Caco-2 (cell line): ENCODE measurements around the gene GPT2. TPM values are rescaled to one million over a fixed set of nuclear protein-coding genes. Genes with fewer than 3 reads are reported as not detected.
A peak's percentile ranks its signal among the peaks of the same experiment; 100 is the strongest.

Experiments used
- BruUV-seq: library from RNA; stranded (reverse); fragments of 400-500 nt; replicated peaks from 2 replicates; lab custom pipeline; 2021; lab: Mats Ljungman, UMichigan
- CTCF ChIA-PET: fragments of 300-600 bp; sonication (Branson Sonifier 250); formaldehyde crosslinking; loops from one replicate; lab custom pipeline; 2022; ENCODE audit warnings: antibody characterized with exemption; lab: Charles Lee
- POLR2A ChIA-PET: fragments of 300-600 bp; sonication (Branson Sonifier 250); formaldehyde crosslinking; loops from one replicate; lab custom pipeline; 2022; ENCODE audit warnings: antibody characterized with exemption; lab: Charles Lee
- DNase-seq, 2 experiments: peaks; one replicate each; pipeline versions ENCODE4 v3.0.0 to v3.0.0-alpha.2; 2020 to 2022
- H3K27me3 ChIP-seq: replicated peaks from 2 replicates; pipeline ENCODE4 v1.6.0; 2011; ENCODE audit warnings: low read length; ENCODE audit not compliant: control insufficient read depth, insufficient read depth
- H3K36me3 ChIP-seq: 2 replicates; pipeline ENCODE4 v1.5.1; 2011; ENCODE audit warnings: low read length; ENCODE audit not compliant: control insufficient read depth, insufficient read depth
- H3K4me1 ChIP-seq: fragments of 250-450 bp; sonication (Bioruptor Pico); 2 replicates; pipeline ENCODE4 v1.5.1; 2020; ENCODE audit warnings: mild to moderate bottlenecking
- H3K4me3 ChIP-seq: 2 replicates; pipeline ENCODE4 v1.5.1; 2011; ENCODE audit warnings: low read depth, mild to moderate bottlenecking, control low read depth, low read length
- H3K9me3 ChIP-seq: fragments of 250-450 bp; sonication (Bioruptor Pico); 2 replicates; pipeline ENCODE4 v1.5.1; 2020; ENCODE audit warnings: mild to moderate bottlenecking, moderate library complexity
- H3K27ac Mint-ChIP-seq: one replicate; pipeline ENCODE4 v1.8.0; 2022; ENCODE audit warnings: mixed read lengths; ENCODE audit not compliant: unreplicated experiment
- H3K27me3 Mint-ChIP-seq: one replicate; pipeline ENCODE4 v1.8.0; 2022; ENCODE audit warnings: mixed read lengths; ENCODE audit not compliant: insufficient read depth, unreplicated experiment
- H3K36me3 Mint-ChIP-seq: one replicate; pipeline ENCODE4 v1.8.0; 2022; ENCODE audit warnings: mild to moderate bottlenecking, mixed read lengths; ENCODE audit not compliant: insufficient read depth, unreplicated experiment
- H3K4me1 Mint-ChIP-seq: one replicate; pipeline ENCODE4 v1.8.0; 2022; ENCODE audit warnings: low read depth, mixed read lengths; ENCODE audit not compliant: unreplicated experiment
- H3K4me3 Mint-ChIP-seq: one replicate; pipeline ENCODE4 v1.8.0; 2022; ENCODE audit warnings: mild to moderate bottlenecking, moderate library complexity, mixed read lengths; ENCODE audit not compliant: unreplicated experiment
- H3K9me3 Mint-ChIP-seq: one replicate; pipeline ENCODE4 v1.8.0; 2022; ENCODE audit warnings: mixed read lengths; ENCODE audit not compliant: unreplicated experiment
- intact Hi-C: fragments of 100-400 bp; cut with micrococcal nuclease; formaldehyde crosslinking; loops from one replicate; pipeline ENCODE4 v1.10.0; 2022; ENCODE audit not compliant: unreplicated experiment
- total RNA-seq: library from RNA; stranded (reverse); gene quantifications from 2 replicates; pipeline ENCODE4 v1.2.3, GENCODE V29; 2022
- TF ChIP-seq, protein P1 (sequence below), 2 experiments: fragments of 200-600 bp in 1 of 2; IDR thresholded peaks; 1 replicate in 1 of 2; 2 replicates in 1 of 2; pipeline versions ENCODE4 v1.5.1 to v1.8.0; 2011 to 2022; ENCODE audit warnings: antibody characterized with exemption in 1 of 2, control low read depth in 1 of 2, inconsistent platforms in 1 of 2, low read depth in 1 of 2, low read length in 1 of 2, mild to moderate bottlenecking in 1 of 2, moderate library complexity in 1 of 2; ENCODE audit not compliant: insufficient read depth in 1 of 2, severe bottlenecking in 1 of 2, unreplicated experiment in 1 of 2

The GPT2 gene
- total RNA-seq, 1 experiment from 2014 or later, result 128 TPM

DNA sequence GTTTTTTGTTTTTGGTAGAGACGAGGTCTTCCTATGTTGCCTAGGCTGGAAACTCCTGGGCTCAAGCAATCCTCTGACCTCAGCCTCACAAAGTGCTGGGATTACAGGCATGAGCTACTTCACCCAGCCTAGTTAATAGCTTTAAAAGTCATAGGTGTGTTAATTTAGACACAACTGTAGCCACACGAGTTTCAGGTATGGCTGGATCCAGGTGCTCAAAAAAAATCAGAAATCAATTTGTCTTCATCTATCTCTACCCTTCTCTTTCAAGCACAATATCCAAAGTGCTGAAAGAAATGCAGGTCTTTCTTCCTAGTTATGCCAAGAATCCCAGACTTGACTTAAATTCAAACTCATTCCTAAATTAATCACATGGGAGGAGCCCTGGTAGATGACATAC lies 29.3 kb upstream of the GPT2 start:
- Mint-ChIP-seq H3K27me3 (no peaks in the 10 kb centered on the region), H3K36me3 (no peaks in the 10 kb centered on the region), H3K9me3 (no peaks in the 10 kb centered on the region), H3K4me3 (peak overlapping the region; percentile 54), H3K27ac (peak overlapping the region; percentile 91), H3K4me1 (peaks cover 50% of the 10 kb centered on the region)
- TF ChIP-seq, protein P1, sequence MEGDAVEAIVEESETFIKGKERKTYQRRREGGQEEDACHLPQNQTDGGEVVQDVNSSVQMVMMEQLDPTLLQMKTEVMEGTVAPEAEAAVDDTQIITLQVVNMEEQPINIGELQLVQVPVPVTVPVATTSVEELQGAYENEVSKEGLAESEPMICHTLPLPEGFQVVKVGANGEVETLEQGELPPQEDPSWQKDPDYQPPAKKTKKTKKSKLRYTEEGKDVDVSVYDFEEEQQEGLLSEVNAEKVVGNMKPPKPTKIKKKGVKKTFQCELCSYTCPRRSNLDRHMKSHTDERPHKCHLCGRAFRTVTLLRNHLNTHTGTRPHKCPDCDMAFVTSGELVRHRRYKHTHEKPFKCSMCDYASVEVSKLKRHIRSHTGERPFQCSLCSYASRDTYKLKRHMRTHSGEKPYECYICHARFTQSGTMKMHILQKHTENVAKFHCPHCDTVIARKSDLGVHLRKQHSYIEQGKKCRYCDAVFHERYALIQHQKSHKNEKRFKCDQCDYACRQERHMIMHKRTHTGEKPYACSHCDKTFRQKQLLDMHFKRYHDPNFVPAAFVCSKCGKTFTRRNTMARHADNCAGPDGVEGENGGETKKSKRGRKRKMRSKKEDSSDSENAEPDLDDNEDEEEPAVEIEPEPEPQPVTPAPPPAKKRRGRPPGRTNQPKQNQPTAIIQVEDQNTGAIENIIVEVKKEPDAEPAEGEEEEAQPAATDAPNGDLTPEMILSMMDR (IDR thresholded peaks at IDR 0.05; ENCODE audit: insufficient read depth in 1 of 2, low read depth in 1 of 2, low read length in 1 of 2, severe bottlenecking in 1 of 2, unreplicated experiment in 1 of 2), result no peak
- DNase-seq, result no peak
- H3K4me3 ChIP-seq, result no peak overlapping the region
- CTCF ChIA-PET, result interaction anchor here (1.0 to 2.0 kb wide), 4 partner anchors 32 to 117 kb away, joined by 3 to 41 read pairs (median 21); no protein-coding TSS in a partner anchor
- no TSS peak for BruUV-seq
- no peaks in the 10 kb centered on the region for H3K9me3 ChIP-seq
- no peaks in the 10 kb centered on the region for H3K36me3 ChIP-seq
- POLR2A ChIA-PET, result no interaction called here
- peaks cover 49% of the 10 kb centered on the region for H3K4me1 ChIP-seq
- no peaks in the 10 kb centered on the region for H3K27me3 ChIP-seq
- intact Hi-C loops, result loop anchor here (1.0 to 10.0 kb wide), 7 partner anchors 21 to 1310 kb away; partner anchors contain the start of gene NETO2

- POLR2A ChIA-PET, result no interaction called here
- H3K4me1 Mint-ChIP-seq, result peaks cover 50% of the 10 kb centered on the region
- Histone ChIP-seq H3K36me3 (no peaks in the 10 kb centered on the region), H3K9me3 (no peaks in the 10 kb centered on the region), H3K4me1 (peaks cover 53% of the 10 kb centered on the region), H3K27me3 (no peaks in the 10 kb centered on the region), H3K4me3 (no peak overlapping the region)
- peak; percentile 54 to 68 for DNase-seq
- intact Hi-C loops, result loop anchor here (1.0 to 10.0 kb wide), 3 partner anchors 21 to 1309 kb away; no protein-coding TSS in a partner anchor
- H3K9me3 Mint-ChIP-seq, result no peaks in the 10 kb centered on the region
- peak overlapping the region; percentile 54 for H3K4me3 Mint-ChIP-seq
- H3K27ac Mint-ChIP-seq, result peak overlapping the region; percentile 91
- CTCF ChIA-PET, result interaction anchor here (1.9 kb wide), 1 partner anchor 31 kb away, joined by 22 read pairs; no protein-coding TSS in a partner anchor
- no peaks in the 10 kb centered on the region for H3K27me3 Mint-ChIP-seq
- TF ChIP-seq, protein P1 (IDR thresholded peaks at IDR 0.05; ENCODE audit: insufficient read depth in 1 of 2, low read depth in 1 of 2, low read length in 1 of 2, severe bottlenecking in 1 of 2, unreplicated experiment in 1 of 2), result no peak
- H3K36me3 Mint-ChIP-seq, result no peaks in the 10 kb centered on the region
- BruUV-seq, result no TSS peak
These were observed 28.8 kb upstream of the GPT2 start for GRCh38 chr16:46855389-46855788.

DNA sequence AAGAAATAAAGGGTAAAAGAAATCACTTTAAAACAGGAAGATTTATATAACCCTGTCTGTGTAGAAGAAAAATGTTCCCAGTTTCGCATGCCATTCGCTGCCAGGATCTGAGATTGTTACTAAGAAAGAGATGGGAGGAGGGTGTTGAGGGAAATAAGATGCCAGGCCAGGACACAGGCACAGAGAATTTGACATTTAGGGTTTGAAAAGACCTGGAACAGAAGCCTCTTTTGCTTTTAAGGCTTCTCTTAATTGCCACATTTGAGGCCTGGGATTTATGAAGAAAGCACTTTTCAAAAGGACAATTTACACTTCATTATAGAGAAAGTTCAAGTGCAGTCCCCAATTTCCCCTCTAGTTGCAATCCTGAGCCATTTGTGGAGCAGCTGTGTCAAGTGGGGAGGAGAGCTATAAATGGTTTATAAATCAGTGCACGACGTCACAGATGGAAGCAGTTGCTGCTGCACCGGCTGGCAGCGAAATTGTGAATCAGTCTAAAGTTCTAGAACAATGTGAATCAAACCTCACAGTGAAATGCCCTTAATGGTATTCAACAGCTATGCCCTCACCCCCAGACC lies 26.7 kb upstream of the GPT2 start:
- Mint-ChIP-seq H3K27ac (peak overlapping the region; percentile 13), H3K4me3 (no peak overlapping the region), H3K9me3 (no peaks in the 10 kb centered on the region), H3K27me3 (no peaks in the 10 kb centered on the region), H3K36me3 (no peaks in the 10 kb centered on the region), H3K4me1 (peaks cover 33% of the 10 kb centered on the region)
- ChIA-PET POLR2A (interaction anchor here (1.1 kb wide), 1 partner anchor 52 kb away, joined by 4 read pairs; no protein-coding TSS in a partner anchor), CTCF (interaction anchor here (0.7 to 1.2 kb wide), 4 partner anchors 23 to 51 kb away, joined by 3 to 13 read pairs (median 4); no protein-coding TSS in a partner anchor)
- Histone ChIP-seq H3K4me3 (no peak overlapping the region), H3K27me3 (no peaks in the 10 kb centered on the region), H3K9me3 (no peaks in the 10 kb centered on the region), H3K4me1 (peaks cover 54% of the 10 kb centered on the region), H3K36me3 (no peaks in the 10 kb centered on the region)
- intact Hi-C loops, result loop anchor here (10.0 kb wide), 1 partner anchor 1307 kb away; no protein-coding TSS in a partner anchor
- TF ChIP-seq, protein P1 (IDR thresholded peaks at IDR 0.05; ENCODE audit: insufficient read depth in 1 of 2, low read depth in 1 of 2, low read length in 1 of 2, severe bottlenecking in 1 of 2, unreplicated experiment in 1 of 2), result peak; percentile 27 to 54
- BruUV-seq, result no TSS peak
- DNase-seq, result peak in 1 of 2 experiments; percentile 34
